ENCODE data around the gene KREMEN2.
A peak's percentile ranks its signal among the peaks of the same experiment; 100 is the strongest.

The KREMEN2 gene

GRCh38 chr16:2981177-2981898, 17.3 kb downstream of the KREMEN2 start:
- no peak for DNase-seq

GRCh38 chr16:2981899-2982250, 17.8 kb downstream of the KREMEN2 start:
- no peak for DNase-seq

DNA sequence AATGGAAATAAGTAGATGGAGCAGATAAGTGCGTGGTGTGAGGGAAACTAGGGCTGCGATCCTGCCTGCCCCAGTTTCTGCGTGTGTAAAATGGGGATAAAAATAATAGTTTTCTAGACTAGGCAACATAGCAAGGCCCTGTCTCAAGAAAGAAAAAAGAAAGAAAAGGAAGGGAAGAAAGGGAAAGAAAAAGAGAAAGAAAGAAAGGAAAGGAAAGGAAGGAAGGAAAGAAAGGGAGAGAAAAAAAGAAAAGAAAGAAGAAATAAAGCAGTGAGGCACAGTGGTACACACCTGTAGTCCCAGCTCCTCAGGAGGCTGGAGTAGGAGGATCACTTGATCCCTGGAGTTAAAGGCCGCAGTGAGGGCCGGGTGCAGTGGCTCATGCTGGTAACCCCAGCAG, 18.3 kb downstream of the KREMEN2 start:
- no peak for DNase-seq

- DNase-seq = peak; percentile 78
Observed at GRCh38 chr16:2983706-2984136, 19.6 kb downstream of the KREMEN2 start.

- DNase-seq = no peak
Observed at GRCh38 chr16:2985462-2985861, 21.4 kb downstream of the KREMEN2 start.

GRCh38 chr16:2985893-2986355, 21.8 kb downstream of the KREMEN2 start:
- DNase-seq = no peak

DNA sequence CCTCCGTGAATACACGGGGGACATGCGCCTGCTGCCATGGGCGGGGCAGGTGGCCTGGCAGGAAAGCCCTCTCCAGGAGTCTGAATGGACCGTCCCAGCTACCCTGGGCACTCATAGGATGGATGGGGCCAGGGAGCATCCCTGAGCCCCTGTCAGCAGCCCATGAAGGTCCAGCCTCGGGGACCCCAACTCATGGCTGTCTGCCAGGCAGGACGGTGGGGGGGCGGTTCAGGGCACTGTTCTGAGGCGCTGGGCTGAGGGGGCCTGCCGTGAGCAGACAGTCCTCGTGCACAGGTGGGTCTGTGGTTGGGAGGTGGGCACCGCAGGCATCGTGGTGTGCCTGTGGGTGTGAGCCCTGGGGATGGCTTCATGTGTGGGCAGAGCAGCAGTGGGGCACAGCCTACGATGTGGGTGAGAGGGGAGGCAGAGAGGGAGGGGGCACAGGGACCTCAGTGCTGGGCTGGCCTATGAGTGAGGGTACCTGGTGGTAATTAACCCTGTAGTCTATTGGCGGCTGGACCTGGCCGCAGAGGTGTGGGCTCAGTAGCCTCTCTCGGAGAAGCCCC, 22.6 kb downstream of the KREMEN2 start:
- no peak for DNase-seq

DNA sequence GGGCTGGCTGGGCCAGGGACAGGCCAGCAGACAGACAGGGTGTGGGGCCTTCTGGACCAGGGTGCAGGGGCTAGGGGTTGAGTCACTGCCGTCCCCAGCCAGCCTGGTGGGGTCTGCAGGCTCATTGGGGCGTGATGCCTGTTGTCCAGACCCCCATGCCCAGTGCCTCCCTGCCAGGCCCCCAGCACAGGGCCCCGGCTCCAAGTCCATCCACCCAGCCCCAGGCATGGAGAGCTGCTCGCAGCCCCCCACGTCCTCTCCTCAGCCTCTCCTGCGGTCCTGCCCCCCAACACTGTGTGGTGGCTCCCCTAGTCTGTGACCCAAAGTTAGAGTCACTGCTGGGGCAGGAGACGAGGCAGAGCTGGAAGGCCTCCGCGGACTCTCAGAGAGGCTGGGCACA, 23.2 kb downstream of the KREMEN2 start:
- no peak for DNase-seq

GRCh38 chr16:2987833-2988232, 23.8 kb downstream of the KREMEN2 start:
- DNase-seq = peak; percentile 19

DNA sequence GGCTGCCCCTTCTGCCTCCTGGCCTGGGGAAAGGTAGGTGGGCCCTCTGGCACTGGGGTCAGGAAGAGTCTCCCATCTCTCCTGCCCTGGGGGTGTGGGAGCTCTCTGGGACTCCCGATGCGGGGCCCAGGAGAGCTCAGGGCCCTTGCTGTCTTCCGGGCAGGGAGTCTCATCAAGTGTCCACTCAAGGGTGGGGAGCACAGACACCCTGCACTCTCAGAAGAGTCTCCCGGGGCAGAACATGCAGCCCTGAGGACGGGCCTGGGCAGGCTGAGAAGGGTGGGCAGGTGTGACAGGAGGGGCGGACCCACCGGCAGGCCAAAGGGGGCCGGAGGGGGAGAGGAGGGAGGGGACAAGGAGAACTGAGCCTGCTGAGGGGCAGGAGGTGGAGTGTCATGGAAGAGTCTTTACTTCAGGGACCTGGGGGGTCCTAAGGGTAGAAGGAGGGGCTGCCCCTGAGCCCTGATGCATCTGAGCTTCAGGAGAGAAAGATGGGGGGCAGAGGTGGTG, 24.6 kb downstream of the KREMEN2 start:
- DNase-seq = no peak

GRCh38 chr16:2990891-2991290, 26.8 kb downstream of the KREMEN2 start:
- DNase-seq = no peak

- no peak for DNase-seq
Observed at GRCh38 chr16:2991566-2992261, 27.6 kb downstream of the KREMEN2 start.

GRCh38 chr16:2992383-2993081, 28.5 kb downstream of the KREMEN2 start:
- no peak for DNase-seq

DNA sequence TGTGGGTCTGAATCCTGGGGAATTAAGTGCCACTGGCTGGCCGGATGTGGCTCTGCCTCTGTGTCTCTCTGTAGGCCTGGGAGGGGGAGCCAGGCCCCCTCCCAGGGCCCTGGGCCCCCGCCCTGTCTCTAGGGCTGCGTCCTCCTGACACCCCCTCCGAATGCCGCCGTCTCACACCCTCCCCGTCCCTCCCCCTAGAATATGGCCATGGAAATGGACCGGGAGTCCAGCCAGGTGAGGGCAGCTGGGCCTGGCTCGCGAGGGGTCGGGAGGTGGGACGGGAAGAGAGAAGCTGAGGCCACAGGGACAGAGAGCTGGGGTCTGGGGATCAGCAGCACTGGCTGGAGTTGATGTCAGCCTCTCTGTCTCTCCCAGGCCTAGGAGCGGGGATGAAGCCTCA, 32.2 kb downstream of the KREMEN2 start:
- DNase-seq = no peak

GRCh38 chr16:2999929-3000328, 35.9 kb downstream of the KREMEN2 start:
- no peak for DNase-seq

GRCh38 chr16:3000540-3000939, 36.5 kb downstream of the KREMEN2 start:
- no peak for DNase-seq

- no peak for DNase-seq
Observed at GRCh38 chr16:3001316-3001715, 37.2 kb downstream of the KREMEN2 start.

- DNase-seq = peak; percentile 98
Observed at GRCh38 chr16:3003582-3004270, 39.7 kb downstream of the KREMEN2 start.

- DNase-seq = no peak
Observed at GRCh38 chr16:3004319-3004718, 40.2 kb downstream of the KREMEN2 start.

- DNase-seq = no peak
Observed at GRCh38 chr16:3004781-3005284, 40.8 kb downstream of the KREMEN2 start.

DNA sequence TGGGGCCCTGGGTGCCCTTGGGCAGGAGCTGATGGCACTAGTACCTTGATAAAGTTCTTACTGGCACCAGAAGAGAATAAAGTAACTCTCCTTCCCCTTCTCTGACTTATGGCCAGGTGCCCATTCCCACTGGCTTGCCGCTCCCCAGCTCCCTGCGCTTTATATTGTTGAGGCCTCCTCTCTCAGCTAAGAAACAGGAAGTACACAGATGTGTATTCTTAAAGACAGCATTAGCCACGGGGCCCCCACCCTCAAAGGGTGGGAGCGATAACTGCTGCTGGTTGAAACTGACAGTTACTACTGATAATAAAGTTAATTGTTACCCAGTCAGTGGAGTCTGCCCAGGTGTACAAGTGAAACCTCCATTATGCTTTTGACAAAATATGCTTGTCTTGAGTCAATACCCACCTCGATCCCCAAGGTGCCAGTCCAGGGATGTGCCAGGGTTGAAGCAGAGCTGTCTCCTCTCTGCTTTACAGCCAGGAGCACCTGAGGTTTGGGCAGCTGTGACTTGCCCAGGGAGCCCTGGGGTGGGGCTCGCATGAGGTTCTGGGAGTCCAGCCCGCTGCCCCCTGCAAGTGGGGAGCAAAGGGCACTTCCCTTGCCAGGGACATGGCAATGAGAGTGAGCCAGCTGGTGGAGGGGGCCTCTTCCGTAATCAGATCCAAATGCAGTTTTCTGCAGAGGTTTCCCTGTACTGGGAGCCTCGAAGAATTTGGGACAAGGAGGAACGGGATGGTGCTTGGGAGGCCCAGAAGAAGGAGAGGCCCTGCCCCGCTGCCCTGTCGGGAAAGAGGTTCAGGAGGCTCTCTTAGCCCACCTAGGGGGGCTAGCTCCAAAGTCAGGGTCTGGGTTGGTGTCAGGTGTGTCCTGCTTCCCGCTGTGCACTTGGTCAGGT, 43.2 kb downstream of the KREMEN2 start:
- DNase-seq = no peak

Data from fibroblast of skin of right quadriceps (primary cell).